ENCODE data around the gene BLMH. TPM values are rescaled to one million over a fixed set of nuclear protein-coding genes. Genes with fewer than 3 reads are reported as not detected.

The BLMH gene
- total and polyA plus RNA-seq, 4 experiments from 2014 or later = 19.4 to 57.6 (median 45.4) TPM

GRCh38 chr17:30226878-30227277, 64.9 kb downstream of the BLMH start:
- no peaks in the 10 kb centered on the region for H3K36me3 ChIP-seq (ENCODE audit: insufficient read depth, low read length)
- no peaks in the 10 kb centered on the region for H3K36me3 Mint-ChIP-seq
- no peaks in the 10 kb centered on the region for H3K4me1 ChIP-seq (ENCODE audit: insufficient read depth, low read length)
- CTCF ChIA-PET (ENCODE audit: partially characterized antibody) = no interaction called here
- intact Hi-C loops (cut with micrococcal nuclease) = no loop called here
- no peaks in the 10 kb centered on the region for H3K4me1 Mint-ChIP-seq
- H3K27ac ChIP-seq (ENCODE audit: low read depth, low read length) = no peak overlapping the region
- no peak overlapping the region for H3K4me3 Mint-ChIP-seq
- H3K4me3 ChIP-seq (ENCODE audit: low read length in 2 of 2) = no peak overlapping the region
- H3K27me3 Mint-ChIP-seq = peaks cover 7 to 18% of the 10 kb centered on the region in 2 donors
- H3K9me3 Mint-ChIP-seq = no peaks in the 10 kb centered on the region
- H3K27me3 ChIP-seq (ENCODE audit: insufficient read depth, low read length) = peaks cover 6% of the 10 kb centered on the region
- H3K27ac Mint-ChIP-seq = no peak overlapping the region
- H3K9me3 ChIP-seq (ENCODE audit: control insufficient read depth in 1 of 2, low read length in 2 of 2) = no peaks in the 10 kb centered on the region
- POLR2A ChIA-PET (ENCODE audit: partially characterized antibody) = no interaction called here
- DNase-seq = no peak

- ChIA-PET POLR2A (ENCODE audit: partially characterized antibody) (no interaction called here), CTCF (ENCODE audit: partially characterized antibody) (no interaction called here)
- H3K4me1 Mint-ChIP-seq = no peaks in the 10 kb centered on the region
- H3K27ac Mint-ChIP-seq = no peak overlapping the region
- intact Hi-C loops (cut with micrococcal nuclease) = no loop called here
- H3K4me3 Mint-ChIP-seq = no peak overlapping the region
- Histone ChIP-seq H3K27me3 (ENCODE audit: insufficient read depth, low read length) (peaks cover 3% of the 10 kb centered on the region), H3K27ac (ENCODE audit: low read depth, low read length) (no peak overlapping the region), H3K4me1 (ENCODE audit: insufficient read depth, low read length) (no peaks in the 10 kb centered on the region), H3K9me3 (ENCODE audit: control insufficient read depth in 1 of 2, low read length in 2 of 2) (no peaks in the 10 kb centered on the region), H3K4me3 (ENCODE audit: low read length in 2 of 2) (no peak overlapping the region), H3K36me3 (ENCODE audit: insufficient read depth, low read length) (no peaks in the 10 kb centered on the region)
- no peaks in the 10 kb centered on the region for H3K36me3 Mint-ChIP-seq
- DNase-seq = no peak
- peaks cover 5 to 19% of the 10 kb centered on the region in 2 donors for H3K27me3 Mint-ChIP-seq
- no peaks in the 10 kb centered on the region for H3K9me3 Mint-ChIP-seq
Measured at GRCh38 chr17:30225919-30226553, 65.7 kb downstream of the BLMH start.

- Histone ChIP-seq H3K27ac (ENCODE audit: low read depth, low read length) (no peak overlapping the region), H3K36me3 (ENCODE audit: insufficient read depth, low read length) (no peaks in the 10 kb centered on the region), H3K9me3 (ENCODE audit: control insufficient read depth in 1 of 2, low read length in 2 of 2) (no peaks in the 10 kb centered on the region), H3K4me3 (ENCODE audit: low read length in 2 of 2) (no peak overlapping the region), H3K27me3 (ENCODE audit: insufficient read depth, low read length) (peaks cover 3% of the 10 kb centered on the region), H3K4me1 (ENCODE audit: insufficient read depth, low read length) (no peaks in the 10 kb centered on the region)
- H3K36me3 Mint-ChIP-seq = no peaks in the 10 kb centered on the region
- H3K9me3 Mint-ChIP-seq = no peaks in the 10 kb centered on the region
- no peak for DNase-seq
- H3K27me3 Mint-ChIP-seq = peaks cover 5 to 9% of the 10 kb centered on the region in 2 donors
- H3K4me3 Mint-ChIP-seq = no peak overlapping the region
- H3K4me1 Mint-ChIP-seq = no peaks in the 10 kb centered on the region
- ChIA-PET POLR2A (ENCODE audit: partially characterized antibody) (no interaction called here), CTCF (ENCODE audit: partially characterized antibody) (interaction anchor here (1.0 kb wide), 1 partner anchor 121 kb away, joined by 3 read pairs; no protein-coding TSS in a partner anchor)
- no peak overlapping the region for H3K27ac Mint-ChIP-seq
- intact Hi-C loops (cut with micrococcal nuclease) = no loop called here
Measured at GRCh38 chr17:30225112-30225511, 66.6 kb downstream of the BLMH start.

- H3K27ac ChIP-seq (ENCODE audit: low read depth, low read length) = no peak overlapping the region
- H3K9me3 ChIP-seq (ENCODE audit: control insufficient read depth in 1 of 2, low read length in 2 of 2) = no peaks in the 10 kb centered on the region
- intact Hi-C loops (cut with micrococcal nuclease) = no loop called here
- H3K9me3 Mint-ChIP-seq = no peaks in the 10 kb centered on the region
- ChIA-PET POLR2A (ENCODE audit: partially characterized antibody) (no interaction called here), CTCF (ENCODE audit: partially characterized antibody) (interaction anchor here (1.0 kb wide), 1 partner anchor 120 kb away, joined by 3 read pairs; no protein-coding TSS in a partner anchor)
- H3K4me3 Mint-ChIP-seq = no peak overlapping the region
- H3K36me3 ChIP-seq (ENCODE audit: insufficient read depth, low read length) = no peaks in the 10 kb centered on the region
- H3K4me3 ChIP-seq (ENCODE audit: low read length in 2 of 2) = no peak overlapping the region
- no peaks in the 10 kb centered on the region for H3K36me3 Mint-ChIP-seq
- H3K4me1 Mint-ChIP-seq = no peaks in the 10 kb centered on the region
- no peaks in the 10 kb centered on the region for H3K4me1 ChIP-seq (ENCODE audit: insufficient read depth, low read length)
- H3K27me3 ChIP-seq (ENCODE audit: insufficient read depth, low read length) = peaks cover 3% of the 10 kb centered on the region
- H3K27ac Mint-ChIP-seq = no peak overlapping the region
- no peak for DNase-seq
- peaks cover 5 to 9% of the 10 kb centered on the region in 2 donors for H3K27me3 Mint-ChIP-seq
Measured at GRCh38 chr17:30224419-30224960, 67.3 kb downstream of the BLMH start.

- CTCF ChIA-PET (ENCODE audit: partially characterized antibody) = no interaction called here
- no peaks in the 10 kb centered on the region for H3K9me3 ChIP-seq (ENCODE audit: control insufficient read depth in 1 of 2, low read length in 2 of 2)
- H3K27ac Mint-ChIP-seq = no peak overlapping the region
- no peak overlapping the region for H3K27ac ChIP-seq (ENCODE audit: low read depth, low read length)
- POLR2A ChIA-PET (ENCODE audit: partially characterized antibody) = no interaction called here
- H3K36me3 Mint-ChIP-seq = no peaks in the 10 kb centered on the region
- H3K27me3 Mint-ChIP-seq = peaks cover 0 to 4% of the 10 kb centered on the region in 2 donors
- no peak for DNase-seq
- H3K27me3 ChIP-seq (ENCODE audit: insufficient read depth, low read length) = no peaks in the 10 kb centered on the region
- H3K9me3 Mint-ChIP-seq = no peaks in the 10 kb centered on the region
- H3K4me1 ChIP-seq (ENCODE audit: insufficient read depth, low read length) = no peaks in the 10 kb centered on the region
- intact Hi-C loops (cut with micrococcal nuclease) = no loop called here
- H3K36me3 ChIP-seq (ENCODE audit: insufficient read depth, low read length) = no peaks in the 10 kb centered on the region
- H3K4me3 ChIP-seq (ENCODE audit: low read length in 2 of 2) = no peak overlapping the region
- H3K4me3 Mint-ChIP-seq = no peak overlapping the region
- no peaks in the 10 kb centered on the region for H3K4me1 Mint-ChIP-seq
Measured at GRCh38 chr17:30222721-30223175, 69.0 kb downstream of the BLMH start.

- no peaks in the 10 kb centered on the region for H3K36me3 Mint-ChIP-seq
- Histone ChIP-seq H3K36me3 (ENCODE audit: insufficient read depth, low read length) (no peaks in the 10 kb centered on the region), H3K9me3 (ENCODE audit: control insufficient read depth in 1 of 2, low read length in 2 of 2) (no peaks in the 10 kb centered on the region), H3K27me3 (ENCODE audit: insufficient read depth, low read length) (no peaks in the 10 kb centered on the region), H3K27ac (ENCODE audit: low read depth, low read length) (no peak overlapping the region), H3K4me1 (ENCODE audit: insufficient read depth, low read length) (no peaks in the 10 kb centered on the region), H3K4me3 (ENCODE audit: low read length in 2 of 2) (no peak overlapping the region)
- no peaks in the 10 kb centered on the region for H3K4me1 Mint-ChIP-seq
- H3K27me3 Mint-ChIP-seq = peaks cover 0 to 4% of the 10 kb centered on the region in 2 donors
- H3K4me3 Mint-ChIP-seq = no peak overlapping the region
- no peaks in the 10 kb centered on the region for H3K9me3 Mint-ChIP-seq
- intact Hi-C loops (cut with micrococcal nuclease) = no loop called here
- DNase-seq = no peak
- POLR2A ChIA-PET (ENCODE audit: partially characterized antibody) = no interaction called here
- no peak overlapping the region for H3K27ac Mint-ChIP-seq
- CTCF ChIA-PET (ENCODE audit: partially characterized antibody) = no interaction called here
Measured at GRCh38 chr17:30222251-30222650, 69.5 kb downstream of the BLMH start.

- no peaks in the 10 kb centered on the region for H3K27me3 ChIP-seq (ENCODE audit: insufficient read depth, low read length)
- no peak overlapping the region for H3K27ac Mint-ChIP-seq
- H3K4me3 Mint-ChIP-seq = no peak overlapping the region
- ChIA-PET CTCF (ENCODE audit: partially characterized antibody) (no interaction called here), POLR2A (ENCODE audit: partially characterized antibody) (no interaction called here)
- H3K36me3 ChIP-seq (ENCODE audit: insufficient read depth, low read length) = no peaks in the 10 kb centered on the region
- intact Hi-C loops (cut with micrococcal nuclease) = no loop called here
- no peak overlapping the region for H3K4me3 ChIP-seq (ENCODE audit: low read length in 2 of 2)
- H3K9me3 ChIP-seq (ENCODE audit: control insufficient read depth in 1 of 2, low read length in 2 of 2) = no peaks in the 10 kb centered on the region
- no peak for DNase-seq
- peaks cover 0 to 4% of the 10 kb centered on the region in 2 donors for H3K27me3 Mint-ChIP-seq
- H3K9me3 Mint-ChIP-seq = no peaks in the 10 kb centered on the region
- H3K27ac ChIP-seq (ENCODE audit: low read depth, low read length) = no peak overlapping the region
- H3K36me3 Mint-ChIP-seq = no peaks in the 10 kb centered on the region
- H3K4me1 ChIP-seq (ENCODE audit: insufficient read depth, low read length) = no peaks in the 10 kb centered on the region
- no peaks in the 10 kb centered on the region for H3K4me1 Mint-ChIP-seq
Measured at GRCh38 chr17:30221346-30221745, 70.4 kb downstream of the BLMH start.

Measured in CD4-positive, alpha-beta memory T cell (primary cell).